Nucleus accumbens (tissue), 56 donors: ENCODE measurements around the gene THSD8.

Experiments
- DNase-seq, 56 donors: peaks; one replicate each; lab custom pipeline; 2025; lab: John Stamatoyannopoulos, UW

The THSD8 gene

DNA sequence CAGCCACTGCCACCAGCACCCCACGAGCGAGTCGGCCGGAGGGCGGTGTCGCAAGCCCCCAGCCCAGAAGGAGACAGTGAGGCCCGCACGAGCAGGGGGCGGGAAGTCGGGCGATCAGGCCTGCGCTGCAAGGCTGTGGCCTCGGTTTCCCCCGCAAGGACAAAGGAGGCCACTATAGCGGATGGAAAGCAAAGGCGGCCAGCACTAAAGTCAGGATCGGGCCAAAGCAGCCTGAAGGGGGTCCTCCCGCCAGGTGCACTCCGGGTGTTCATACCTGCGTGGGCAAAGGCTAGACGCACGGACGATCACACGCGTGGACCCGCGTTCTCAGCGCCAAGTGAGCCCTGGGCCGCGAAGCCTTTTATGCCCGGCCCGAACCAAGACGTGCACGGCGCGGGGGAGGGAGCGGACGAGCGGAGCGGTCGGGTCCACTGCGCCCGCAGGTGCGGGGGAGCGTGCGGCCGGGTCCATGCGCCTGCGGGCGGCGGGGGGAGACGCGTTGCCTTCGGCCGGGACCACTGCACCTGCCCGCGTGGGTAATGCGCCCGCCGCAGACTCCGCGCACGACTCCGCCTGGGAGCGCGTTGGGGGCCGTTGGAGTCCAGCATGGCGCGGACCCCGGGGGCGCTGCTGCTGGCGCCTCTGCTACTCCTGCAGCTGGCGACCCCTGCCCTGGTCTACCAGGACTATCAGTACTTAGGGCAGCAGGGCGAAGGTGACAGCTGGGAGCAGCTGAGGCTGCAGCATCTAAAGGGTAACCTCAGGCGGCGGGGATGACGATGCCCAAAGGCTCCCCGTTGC lies at the start of gene THSD8, which contains the start of gene PRDX2:
TSS of gene THSD8 (plus strand) at position 604 of the 801 bp plus-strand sequence. CDS start at position 607, 3 bp downstream.
TSS of gene PRDX2 (minus strand) at position 335 of the 801 bp plus-strand sequence. CDS start 539 bp downstream, outside the sequence.
- DNase-seq, result peak in 50 of 56 donors; percentile 16 to 88 (median 67)

DNA sequence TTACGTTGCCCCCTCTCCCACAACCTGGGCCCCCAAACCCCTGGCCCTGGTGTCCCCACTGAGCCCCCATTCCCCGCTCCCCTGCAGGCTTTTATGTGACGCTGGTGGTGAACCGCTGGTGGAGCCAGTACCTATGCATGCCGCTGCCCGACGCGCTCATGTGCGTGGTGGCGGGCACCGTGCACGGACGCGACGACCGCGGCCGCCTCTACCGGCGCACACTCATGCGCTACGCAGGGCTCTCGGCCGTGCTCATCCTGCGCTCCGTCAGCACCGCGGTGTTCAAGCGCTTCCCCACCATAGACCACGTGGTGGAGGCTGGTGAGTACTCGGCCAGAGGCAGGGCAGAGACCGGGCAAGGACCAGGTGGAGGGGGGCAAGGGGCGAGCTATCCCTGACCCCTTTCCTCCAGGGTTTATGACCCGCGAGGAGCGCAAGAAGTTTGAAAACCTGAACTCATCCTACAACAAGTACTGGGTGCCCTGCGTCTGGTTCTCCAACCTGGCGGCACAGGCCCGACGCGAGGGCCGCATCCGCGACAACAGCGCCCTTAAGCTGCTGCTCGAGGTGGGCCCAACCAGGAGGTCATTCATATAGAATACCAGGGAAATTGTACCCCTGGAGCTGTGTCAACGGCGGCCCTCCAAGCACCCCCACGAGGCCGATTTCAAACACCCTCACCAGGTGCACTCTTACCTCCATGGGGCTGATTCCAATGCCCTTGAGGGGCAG lies 47.2 kb upstream of the THSD8 start:
- DNase-seq, result no peak

DNA sequence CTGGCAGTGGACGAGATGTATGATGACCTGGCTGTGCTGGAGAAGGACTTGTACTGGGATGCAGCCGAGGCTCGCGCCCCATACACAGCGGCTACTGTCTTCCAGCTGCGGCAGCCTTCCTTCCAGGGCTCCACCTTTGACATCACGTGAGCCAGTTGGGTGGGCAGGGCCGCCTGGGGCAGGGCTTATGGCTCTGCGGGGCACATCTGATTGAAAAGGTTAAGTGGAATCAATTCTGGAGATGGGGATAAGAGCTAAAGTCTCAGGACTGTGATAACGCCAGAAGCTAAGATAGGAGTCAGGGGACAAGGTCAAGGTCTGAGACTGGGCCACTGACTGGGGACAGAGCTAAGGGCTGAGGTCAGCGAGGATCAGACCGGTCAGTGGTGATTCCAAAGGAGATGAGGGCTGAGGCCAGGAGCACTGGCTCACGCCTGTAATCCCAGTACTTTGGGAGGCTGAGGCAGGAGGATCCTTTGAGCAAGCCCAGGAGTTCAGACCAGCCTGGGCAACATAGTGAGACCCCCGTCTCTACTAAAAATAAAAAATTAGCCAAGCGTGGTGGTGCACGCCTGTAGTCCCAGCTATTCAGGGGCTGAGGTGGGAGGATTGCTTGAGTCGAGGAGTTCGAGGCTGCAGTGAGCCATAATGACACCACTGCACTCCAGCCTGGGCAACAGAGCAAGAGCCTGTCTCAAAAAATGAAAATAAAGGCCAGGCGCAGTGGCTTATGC lies 45.6 kb upstream of the THSD8 start:
- DNase-seq, result no peak

DNA sequence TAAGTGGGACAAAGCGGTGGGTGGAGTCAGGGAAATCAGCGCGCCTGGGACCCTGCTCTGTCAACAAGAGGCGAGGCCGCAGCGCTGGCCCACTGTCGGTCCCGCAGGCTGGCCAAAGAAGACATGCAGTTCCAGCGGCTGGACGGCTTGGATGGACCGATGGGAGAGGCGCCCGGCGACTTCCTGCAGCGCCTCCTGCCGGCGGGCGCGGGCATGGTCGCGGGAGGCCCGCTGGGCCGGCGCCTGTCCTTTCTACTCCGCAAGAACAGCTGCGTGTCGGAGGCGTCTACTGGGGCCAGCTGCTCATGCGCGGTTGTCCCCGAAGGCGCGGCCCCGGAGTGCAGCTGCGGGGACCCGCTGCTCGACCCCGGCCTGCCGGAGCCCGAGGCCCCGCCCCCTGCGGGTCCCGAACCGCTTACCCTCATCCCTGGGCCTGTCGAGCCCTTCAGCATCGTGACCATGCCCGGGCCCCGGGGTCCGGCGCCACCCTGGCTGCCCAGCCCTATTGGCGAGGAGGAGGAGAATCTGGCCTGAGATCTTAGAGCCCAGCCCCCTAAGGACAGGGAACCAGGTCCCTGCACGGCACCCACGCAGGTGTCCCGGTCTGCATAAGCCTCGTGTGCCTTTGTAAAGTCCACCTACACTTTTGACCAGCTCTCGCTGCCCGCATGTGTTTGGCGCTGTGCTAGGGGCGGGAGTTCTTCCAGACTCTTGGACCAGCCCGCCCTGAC lies 44.2 kb upstream of the THSD8 start:
- DNase-seq, result peak in 42 of 56 donors; percentile 1 to 74 (median 36)

GRCh38 chr19:12759686-12760085 lies 42.2 kb upstream of the THSD8 start:
- no peak for DNase-seq

GRCh38 chr19:12763100-12763499 lies 38.8 kb upstream of the THSD8 start:
- no peak for DNase-seq

DNA sequence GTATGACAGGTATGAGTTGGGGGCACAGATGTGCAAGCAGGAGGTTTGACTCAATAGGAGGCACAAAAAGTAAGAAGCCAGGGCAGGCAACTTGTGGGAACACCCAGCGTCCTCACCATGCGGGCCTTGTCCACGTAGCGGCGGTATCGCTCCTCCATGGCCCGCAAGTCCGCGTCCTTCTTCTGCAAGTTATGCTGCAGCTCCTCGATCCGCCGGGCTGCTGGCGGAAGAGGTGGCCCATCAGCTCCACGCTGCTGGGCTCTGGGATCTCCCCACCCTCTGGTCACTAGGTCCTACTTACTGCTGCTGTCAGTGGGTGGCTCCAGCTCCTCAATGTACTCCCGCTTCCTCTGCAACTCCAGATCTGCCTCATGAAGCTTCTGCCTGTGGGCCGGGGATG lies 37.2 kb upstream of the THSD8 start:
- no peak for DNase-seq

DNA sequence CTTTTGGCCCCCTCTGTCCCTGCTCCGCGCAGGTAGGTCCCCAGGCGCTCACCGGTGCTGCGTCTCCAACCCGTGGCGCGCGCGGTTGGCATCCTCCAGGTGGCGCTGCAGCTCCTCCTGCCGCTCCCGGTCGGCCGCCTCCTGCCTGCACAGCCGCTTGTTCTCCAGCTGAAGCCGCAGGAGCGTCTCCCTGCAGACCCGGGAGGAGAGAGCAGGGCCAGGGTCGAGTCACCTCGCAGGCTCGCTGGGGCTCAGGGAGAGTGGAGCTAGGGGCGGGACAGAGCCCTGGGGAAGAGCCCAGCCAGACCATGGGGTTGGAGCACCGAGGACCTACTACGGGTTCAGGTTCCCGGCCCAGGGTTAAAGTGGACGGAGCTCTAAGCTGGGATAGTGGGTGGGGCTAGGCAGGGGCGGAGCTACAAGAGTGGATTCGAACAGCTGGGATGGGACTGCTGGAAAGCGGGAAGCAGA lies 35.8 kb upstream of the THSD8 start:
- DNase-seq, result peak in 36 of 56 donors; percentile 5 to 80 (median 56)

GRCh38 chr19:12767150-12767549 lies 34.7 kb upstream of the THSD8 start:
- DNase-seq, result no peak

DNA sequence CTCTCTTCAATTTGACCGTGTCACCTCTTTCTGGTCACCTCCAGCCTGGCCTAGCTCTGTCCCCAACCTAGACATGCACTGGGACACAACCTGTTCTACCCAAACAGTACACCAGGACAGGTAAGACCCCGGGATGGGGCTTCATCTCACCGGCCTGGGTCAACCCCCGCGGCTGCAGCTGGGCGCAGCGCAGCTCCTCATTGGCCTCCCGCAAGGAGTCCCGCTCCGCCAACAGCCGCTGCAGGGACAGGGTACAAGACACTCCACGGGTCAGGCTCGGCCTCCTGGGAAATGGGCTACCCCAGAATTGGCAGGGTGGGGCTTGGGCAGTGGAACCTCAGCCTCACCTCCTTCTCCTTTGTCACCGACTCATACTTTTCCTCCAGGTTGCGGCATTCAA lies 34.2 kb upstream of the THSD8 start:
- no peak for DNase-seq

- no peak for DNase-seq
Measured at GRCh38 chr19:12769689-12770088, 32.2 kb upstream of the THSD8 start.

DNA sequence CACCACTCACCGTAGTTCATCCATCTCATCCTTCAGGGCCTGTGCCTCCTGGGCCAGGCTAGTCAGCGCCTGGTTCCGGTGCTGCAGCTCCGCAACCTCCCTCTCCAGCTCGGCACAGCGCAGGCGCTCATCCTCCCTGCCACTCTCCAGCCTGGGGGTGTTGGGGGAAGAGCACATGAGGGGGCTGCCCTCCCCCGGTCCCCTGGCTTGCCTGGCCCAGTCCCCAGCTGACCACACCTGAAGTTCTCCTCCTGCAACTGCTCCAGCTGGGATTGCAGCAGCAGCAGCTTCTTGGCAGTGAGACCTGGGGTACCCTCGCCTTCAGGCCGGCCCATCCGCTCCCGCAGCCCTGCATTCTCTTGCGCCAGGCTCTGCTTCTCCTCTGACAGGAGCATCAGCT lies 30.9 kb upstream of the THSD8 start:
- no peak for DNase-seq

- DNase-seq, result no peak
Measured at GRCh38 chr19:12772323-12772722, 29.5 kb upstream of the THSD8 start.

GRCh38 chr19:12773571-12773970 lies 28.3 kb upstream of the THSD8 start:
- peak in 1 of 56 donors; percentile 6 for DNase-seq

DNA sequence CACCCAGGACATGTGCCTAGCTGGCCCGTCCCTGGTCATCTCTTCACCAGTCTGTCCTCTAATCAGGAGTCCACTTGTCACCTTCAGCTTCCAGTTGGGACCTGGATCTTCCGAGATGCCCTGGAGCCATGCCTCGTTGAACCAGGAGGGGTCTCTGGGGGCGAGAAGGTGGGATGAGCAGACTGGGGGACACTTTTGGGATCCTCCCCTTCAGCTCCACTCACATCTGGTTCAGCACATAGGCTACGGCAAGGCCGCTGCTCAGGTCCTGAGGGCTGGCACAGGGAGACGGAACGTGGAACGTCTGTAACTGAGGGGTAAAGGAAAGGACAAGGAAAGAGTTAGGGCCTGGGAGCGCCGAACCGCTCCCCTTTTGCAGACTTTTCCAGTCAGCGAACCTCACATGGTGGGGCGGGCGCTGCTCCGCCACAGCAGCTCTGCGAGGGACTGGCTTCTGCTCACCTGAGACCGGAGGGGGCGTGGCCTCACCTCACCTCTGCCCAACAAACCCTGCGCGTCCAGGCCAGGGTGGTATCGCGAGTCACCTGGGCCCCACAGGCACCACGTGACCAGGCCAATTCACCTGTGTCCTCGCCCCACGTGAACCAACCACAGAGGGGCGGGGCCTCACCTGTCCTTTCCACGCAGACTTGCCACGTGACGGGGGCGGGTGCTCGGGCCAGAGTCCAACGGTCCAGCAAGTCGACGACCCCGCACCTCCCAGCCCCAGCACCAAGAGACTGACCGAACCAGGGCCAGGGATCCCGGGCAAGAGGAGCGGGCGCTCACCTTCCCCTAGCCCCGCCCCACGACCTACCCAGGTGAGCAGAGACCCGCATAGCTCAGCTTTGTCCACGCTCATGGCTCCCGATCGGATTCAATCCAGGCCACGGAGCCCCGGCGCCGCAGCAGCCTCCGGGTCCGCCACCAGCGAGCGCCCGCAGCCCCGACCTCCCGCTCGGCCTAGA lies 27.0 kb upstream of the THSD8 start, which contains the start of gene HOOK2:
TSS of gene HOOK2 (minus strand) at position 965 of the 968 bp plus-strand sequence. CDS start at position 862, 103 bp downstream.
- DNase-seq, result peak in 24 of 56 donors; percentile 31 to 80 (median 52)

- peak in 52 of 56 donors; percentile 22 to 87 (median 69) for DNase-seq
Measured at GRCh38 chr19:12777217-12778016, 24.5 kb upstream of the THSD8 start.

- DNase-seq, result peak in 42 of 56 donors; percentile 29 to 81 (median 64)
Measured at GRCh38 chr19:12778017-12778904, 23.6 kb upstream of the THSD8 start.
